GM12874 (cell line): ENCODE results near the gene TBC1D9B.

Experiments used
- CTCF ChIP-seq: IDR thresholded peaks from 2 replicates; pipeline ENCODE4 v1.5.1; 2011; ENCODE audit warnings: low read depth, mild to moderate bottlenecking, control low read depth, low read length, moderate library complexity; ENCODE audit not compliant: insufficient read depth

TBC1D9B gene

GRCh38 chr5:179823937-179824744, 83.6 kb downstream of the TBC1D9B start:
- TF ChIP-seq CTCF, result no peak

GRCh38 chr5:179822444-179822990, 85.2 kb downstream of the TBC1D9B start:
- no peak for TF ChIP-seq CTCF

- no peak for TF ChIP-seq CTCF
These were observed 85.7 kb downstream of the TBC1D9B start for GRCh38 chr5:179822059-179822432.

- TF ChIP-seq CTCF, result no peak
These were observed 86.2 kb downstream of the TBC1D9B start for GRCh38 chr5:179821298-179822058.

- no peak for TF ChIP-seq CTCF
These were observed 87.0 kb downstream of the TBC1D9B start, which contains the start of gene SQSTM1 for GRCh38 chr5:179820483-179821297. TSS of gene SQSTM1 (plus strand) at chr5:179820905. CDS start at chr5:179820937, 32 bp downstream.

- TF ChIP-seq CTCF, result no peak
These were observed 87.6 kb downstream of the TBC1D9B start for GRCh38 chr5:179820127-179820482.
